Kidney (tissue), 14 donors: Measurements from ENCODE around the gene TENM4. TPM values are rescaled to one million over a fixed set of nuclear protein-coding genes. Genes with fewer than 3 reads are reported as not detected.
A peak's percentile ranks its signal among the peaks of the same experiment; 100 is the strongest.

Experiments used
- DNase-seq, 5 donors: peaks; one replicate each; pipeline ENCODE4 v3.0.0-alpha.2; 2013 to 2020
- FAIRE-seq: peaks from 2 replicates; lab custom pipeline; 2012; peaks lifted over from hg19 to GRCh38; lab: Jason Lieb, UNC
- H3K27ac ChIP-seq, 2 donors: one replicate each; pipeline ENCODE4 v1.7.0; 2013; ENCODE audit warnings: low read depth in 2 of 2, low read length in 2 of 2, inconsistent platforms in 1 of 2
- H3K27me3 ChIP-seq: one replicate; pipeline ENCODE4 v1.7.1; 2013; ENCODE audit warnings: low read length, inconsistent platforms; ENCODE audit not compliant: control insufficient read depth, insufficient read depth
- H3K36me3 ChIP-seq, 3 donors: one replicate each; pipeline versions ENCODE4 v1.7.0 to v1.7.1; 2013; ENCODE audit warnings: low read length in 3 of 3, control low read depth in 1 of 3, inconsistent platforms in 1 of 3; ENCODE audit not compliant: insufficient read depth in 3 of 3, control insufficient read depth in 2 of 3
- H3K4me1 ChIP-seq, 3 donors: one replicate each; pipeline versions ENCODE4 v1.7.0 to v1.7.1; 2013; ENCODE audit warnings: low read length in 3 of 3, inconsistent platforms in 1 of 3, low read depth in 1 of 3; ENCODE audit not compliant: control insufficient read depth in 2 of 3, insufficient read depth in 2 of 3
- H3K4me3 ChIP-seq, 3 donors: one replicate each; pipeline versions ENCODE4 v1.7.0 to v1.8.1; 2013; ENCODE audit warnings: low read length in 3 of 3, control low read depth in 1 of 3, inconsistent platforms in 1 of 3
- H3K9ac ChIP-seq, 3 donors: one replicate each; pipeline versions ENCODE4 v1.7.0 to v1.7.1; 2013; ENCODE audit warnings: low read length in 3 of 3, control low read depth in 1 of 3, inconsistent platforms in 1 of 3
- H3K9me3 ChIP-seq, 3 donors: one replicate each; pipeline versions ENCODE4 v1.7.0 to v1.7.1; 2013; ENCODE audit warnings: low read length in 3 of 3, control low read depth in 1 of 3, inconsistent platforms in 1 of 3; ENCODE audit not compliant: control insufficient read depth in 2 of 3, insufficient read depth in 1 of 3
- intact Hi-C: fragments of 100-400 bp; cut with DNase I; formaldehyde crosslinking; loops from one replicate; pipeline ENCODE4 v1.11.1; 2022
- polyA plus RNA-seq: library from polyadenylated mRNA; stranded (reverse); fragments of 350-450 nt; fragmentation: Illumina TruSeq; extraction: RNeasy Lipid Tissue Mini Kit (QIAGEN cat#74804); gene quantifications from one replicate; pipeline ENCODE4 v1.2.3, GENCODE V29; 2014; ENCODE audit warnings: low read depth, low replicate concordance; ENCODE audit not compliant: insufficient read depth
- total RNA-seq: library from RNA; stranded (reverse); fragmentation: NEBNext Ultra II Directional; extraction: Animal tissue kit (Norgen Biotek cat#: 25700); gene quantifications from one replicate; pipeline ENCODE4 v1.2.1, GENCODE V29; 2021
- TF ChIP-seq, protein P1 (sequence below): IDR thresholded peaks from 3 replicates; pipeline ENCODE4 v1.5.1; 2012; ENCODE audit warnings: mild to moderate bottlenecking, moderate library complexity, borderline replicate concordance; ENCODE audit not compliant: insufficient read depth; ENCODE audit errors: extremely low read depth
- donor health status: control.
- donor health status: control.
- donor health status: control.
- donor health status: control.
- donor health status: control.
- donor health status: DM: yes; HTN: yes; CAD: no.
- donor health status: Normal renal cell carcinoma (clear cell type).

The TENM4 gene
- total and polyA plus RNA-seq, 2 donors from 2014 or later, result 0.34 to 31.0 TPM

GRCh38 chr11:79110321-79110720 lies 330.5 kb downstream of the TENM4 start:
- no peaks in the 10 kb centered on the region for H3K9me3 ChIP-seq
- FAIRE-seq (no peak), DNase-seq (no peak)
- TF ChIP-seq, protein P1, sequence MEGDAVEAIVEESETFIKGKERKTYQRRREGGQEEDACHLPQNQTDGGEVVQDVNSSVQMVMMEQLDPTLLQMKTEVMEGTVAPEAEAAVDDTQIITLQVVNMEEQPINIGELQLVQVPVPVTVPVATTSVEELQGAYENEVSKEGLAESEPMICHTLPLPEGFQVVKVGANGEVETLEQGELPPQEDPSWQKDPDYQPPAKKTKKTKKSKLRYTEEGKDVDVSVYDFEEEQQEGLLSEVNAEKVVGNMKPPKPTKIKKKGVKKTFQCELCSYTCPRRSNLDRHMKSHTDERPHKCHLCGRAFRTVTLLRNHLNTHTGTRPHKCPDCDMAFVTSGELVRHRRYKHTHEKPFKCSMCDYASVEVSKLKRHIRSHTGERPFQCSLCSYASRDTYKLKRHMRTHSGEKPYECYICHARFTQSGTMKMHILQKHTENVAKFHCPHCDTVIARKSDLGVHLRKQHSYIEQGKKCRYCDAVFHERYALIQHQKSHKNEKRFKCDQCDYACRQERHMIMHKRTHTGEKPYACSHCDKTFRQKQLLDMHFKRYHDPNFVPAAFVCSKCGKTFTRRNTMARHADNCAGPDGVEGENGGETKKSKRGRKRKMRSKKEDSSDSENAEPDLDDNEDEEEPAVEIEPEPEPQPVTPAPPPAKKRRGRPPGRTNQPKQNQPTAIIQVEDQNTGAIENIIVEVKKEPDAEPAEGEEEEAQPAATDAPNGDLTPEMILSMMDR, result no peak
- H3K27ac ChIP-seq, result no peak overlapping the region
- no peaks in the 10 kb centered on the region for H3K27me3 ChIP-seq
- peaks cover 0 to 6% (median 0%) of the 10 kb centered on the region in 3 donors for H3K4me1 ChIP-seq
- intact Hi-C loops, result no loop called here
- H3K4me3 ChIP-seq, result no peak overlapping the region
- no peaks in the 10 kb centered on the region for H3K36me3 ChIP-seq
- H3K9ac ChIP-seq, result no peak overlapping the region

GRCh38 chr11:79108851-79109250 lies 332.0 kb downstream of the TENM4 start:
- no peak for FAIRE-seq
- H3K36me3 ChIP-seq, result no peaks in the 10 kb centered on the region
- no peak overlapping the region for H3K9ac ChIP-seq
- H3K9me3 ChIP-seq, result no peaks in the 10 kb centered on the region
- no peak overlapping the region for H3K27ac ChIP-seq
- no peak for DNase-seq
- peaks cover 0 to 6% (median 0%) of the 10 kb centered on the region in 3 donors for H3K4me1 ChIP-seq
- no peaks in the 10 kb centered on the region for H3K27me3 ChIP-seq
- TF ChIP-seq, protein P1, result no peak
- H3K4me3 ChIP-seq, result no peak overlapping the region
- intact Hi-C loops, result no loop called here

DNA sequence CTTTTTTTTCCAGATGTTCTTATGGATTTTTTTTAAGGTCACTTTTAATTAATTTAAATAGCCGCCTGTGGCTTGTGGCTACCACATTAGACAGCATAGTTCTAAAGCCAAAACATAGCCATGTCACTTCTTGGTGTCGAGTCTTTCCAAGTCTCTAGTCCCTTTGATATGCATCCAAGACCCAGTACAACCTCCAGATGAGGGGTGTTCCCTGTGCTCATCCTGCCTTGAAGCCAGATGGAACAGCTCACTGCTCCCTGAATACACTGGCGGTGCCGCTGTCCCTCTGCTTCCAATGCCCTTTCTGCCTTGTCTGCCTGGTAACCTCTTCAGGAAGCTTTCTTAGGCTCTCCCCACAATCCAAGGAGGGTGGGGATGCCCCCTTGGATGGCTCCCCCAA lies 338.0 kb downstream of the TENM4 start:
- intact Hi-C loops, result no loop called here
- H3K27ac ChIP-seq, result no peak overlapping the region
- TF ChIP-seq, protein P1, result no peak
- DNase-seq (peak in 1 of 5 donors; percentile 39), FAIRE-seq (no peak)
- no peak overlapping the region for H3K4me3 ChIP-seq
- H3K36me3 ChIP-seq, result no peaks in the 10 kb centered on the region
- peaks cover 0 to 8% (median 6%) of the 10 kb centered on the region in 3 donors for H3K4me1 ChIP-seq
- H3K9me3 ChIP-seq, result no peaks in the 10 kb centered on the region
- H3K9ac ChIP-seq, result no peak overlapping the region
- H3K27me3 ChIP-seq, result no peaks in the 10 kb centered on the region

DNA sequence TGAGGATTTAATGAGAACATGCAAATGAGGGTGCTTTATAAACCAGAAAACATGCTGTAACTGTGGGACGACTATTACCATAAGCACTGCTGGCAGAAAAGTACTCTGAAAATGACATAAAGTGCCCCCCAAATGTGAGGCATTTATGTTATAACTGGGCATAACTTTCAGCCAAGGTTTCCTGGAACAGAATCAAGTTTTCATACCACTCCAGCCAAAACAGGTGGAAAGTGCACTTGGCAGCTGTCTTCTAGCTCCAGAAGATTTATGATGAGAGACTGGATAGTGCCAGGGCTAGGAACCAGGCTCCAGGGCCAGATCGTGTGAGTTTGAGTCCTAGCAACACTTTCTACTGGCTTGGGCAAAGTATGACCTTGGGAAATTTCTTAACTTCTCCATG lies 339.2 kb downstream of the TENM4 start:
- no peaks in the 10 kb centered on the region for H3K36me3 ChIP-seq
- no peak overlapping the region for H3K4me3 ChIP-seq
- no peak overlapping the region for H3K9ac ChIP-seq
- peaks cover 0 to 8% (median 6%) of the 10 kb centered on the region in 3 donors for H3K4me1 ChIP-seq
- H3K9me3 ChIP-seq, result no peaks in the 10 kb centered on the region
- intact Hi-C loops, result no loop called here
- H3K27ac ChIP-seq, result peak overlapping the region; percentile 5 to 17
- H3K27me3 ChIP-seq, result no peaks in the 10 kb centered on the region
- FAIRE-seq (peak; percentile 75), DNase-seq (no peak)
- TF ChIP-seq, protein P1, result no peak
